GM23248 (cell line): Measurements from ENCODE around the gene SUZ12.
"Not testable (repeated sequence)": the region's sequence is repeated elsewhere in the genome, so short reads cannot be mapped to it uniquely, and the experiment has no call there.

Experiments
- EZH2 ChIP-seq: fragments of 200-600 bp; sonication (generic); IDR thresholded peaks from 2 replicates; pipeline ENCODE4 v1.6.1; 2018; ENCODE audit warnings: antibody characterized with exemption, mild to moderate bottlenecking; ENCODE audit not compliant: insufficient read depth, poor library complexity, severe bottlenecking
- EZH2phosphoT487 ChIP-seq: fragments of 200-600 bp; sonication (generic); IDR thresholded peaks from 2 replicates; pipeline ENCODE4 v1.6.1; 2018; ENCODE audit warnings: antibody characterized with exemption, moderate library complexity, mild to moderate bottlenecking, low read depth; ENCODE audit not compliant: insufficient read depth

DNA sequence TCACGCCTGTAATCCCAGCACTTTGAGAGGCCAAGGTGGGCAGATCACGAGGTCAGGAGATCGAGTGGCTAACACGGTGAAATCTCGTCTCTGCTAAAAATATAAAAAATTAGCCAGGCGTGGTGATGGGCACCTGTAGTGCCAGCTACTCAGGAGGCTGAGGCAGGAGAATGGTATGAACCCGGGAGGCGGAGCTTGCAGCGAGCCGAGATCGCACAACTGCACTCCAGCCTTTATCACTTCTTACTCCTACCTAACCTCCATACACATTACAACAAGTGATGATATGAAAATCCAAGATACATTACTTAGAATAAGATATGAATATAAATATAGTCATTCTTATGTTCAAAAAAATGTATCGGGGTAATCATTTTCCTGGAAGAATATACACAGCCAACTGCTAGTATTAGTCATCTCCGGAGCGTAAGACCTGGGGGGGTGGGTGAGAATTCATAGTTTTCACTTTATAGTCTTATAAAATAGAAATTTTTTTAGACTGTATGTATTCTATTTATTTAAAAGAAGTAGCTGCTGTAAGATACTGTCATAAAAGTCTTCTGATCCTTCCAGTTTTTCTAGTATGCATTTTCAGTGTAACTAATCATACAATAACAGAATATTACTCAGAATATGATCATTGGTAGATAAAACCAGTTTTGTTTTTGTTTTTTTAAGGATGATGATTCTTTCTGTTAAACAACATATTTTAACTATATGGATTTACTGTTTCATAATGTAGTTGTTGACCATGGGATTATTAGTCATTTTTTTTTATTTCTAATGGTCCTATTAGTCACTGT lies 37.7 kb downstream of the SUZ12 start:
- not testable (repeated sequence) for TF ChIP-seq EZH2phosphoT487, EZH2
